ENCODE results near the gene EML3. TPM values are rescaled to one million over a fixed set of nuclear protein-coding genes. Genes with fewer than 3 reads are reported as not detected.

The EML3 gene
- total RNA-seq, 1 donor from 2014 or later: 32.1 TPM

DNA sequence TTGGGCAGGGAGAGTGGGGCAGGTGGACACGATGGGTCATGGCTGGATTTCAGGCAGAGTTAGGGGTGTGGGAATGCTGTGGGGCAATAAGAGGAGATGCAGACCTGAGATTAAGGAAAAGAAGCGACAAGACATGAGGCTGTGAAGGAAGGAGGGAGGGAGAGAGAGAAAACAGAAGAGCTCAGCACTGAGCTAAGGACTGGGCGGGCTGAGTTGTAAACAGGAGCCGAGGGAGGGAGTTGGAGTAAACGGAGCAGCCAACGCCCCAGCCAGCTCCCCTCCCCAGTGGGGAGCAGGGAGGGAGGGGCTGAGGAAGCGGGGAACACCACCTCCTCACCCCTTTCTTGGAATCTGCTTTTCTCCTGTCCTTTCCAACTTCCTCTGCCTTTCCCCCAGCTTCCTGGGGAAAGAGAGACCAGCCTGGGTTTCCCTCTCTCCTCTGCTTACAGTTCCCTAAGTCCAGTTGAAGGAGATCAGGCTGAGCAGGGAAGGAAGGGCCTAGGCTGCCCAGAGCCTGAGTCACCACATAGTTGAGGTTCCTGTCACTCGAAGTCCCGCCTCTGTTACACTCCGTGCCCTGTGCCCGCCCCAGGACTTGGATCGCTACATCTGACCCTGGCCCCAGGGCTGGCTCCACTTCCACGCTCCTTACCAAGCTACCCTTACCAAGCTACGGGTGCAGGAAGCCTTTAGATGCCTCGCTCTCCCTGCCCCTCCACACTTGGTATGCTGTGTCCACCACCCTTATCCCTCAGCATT, 59.3 kb downstream of the EML3 start:
- DNase-seq (ENCODE audit: low read depth, low spot score): peak; percentile 94

DNA sequence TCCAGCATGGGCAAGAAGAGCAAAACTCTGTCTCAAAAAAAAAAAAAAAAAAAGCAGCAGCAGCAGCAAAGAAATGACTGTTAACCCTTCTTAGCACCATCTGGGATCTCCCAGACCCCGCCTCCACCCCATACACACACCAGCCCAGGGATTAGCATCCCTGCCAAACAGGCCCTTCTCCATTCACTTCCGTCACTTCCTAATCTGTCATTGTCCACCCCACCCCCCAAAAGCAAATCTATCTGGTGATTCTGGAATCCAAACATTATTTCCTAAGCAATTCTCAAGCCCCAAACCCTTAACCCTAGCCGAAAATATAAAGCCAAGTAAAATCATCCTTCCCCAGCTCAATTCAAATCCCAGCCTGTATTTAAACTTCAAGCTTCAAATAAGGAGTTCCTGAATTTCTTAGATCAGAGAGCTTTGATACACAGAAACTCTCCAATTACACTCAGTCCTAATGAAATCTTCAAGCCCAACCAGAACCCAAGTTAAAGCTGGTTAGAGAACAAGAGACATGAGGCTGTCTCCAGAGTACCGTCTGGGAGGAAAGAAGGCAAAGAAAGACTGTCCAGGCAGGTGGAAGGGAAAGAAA, 60.0 kb downstream of the EML3 start:
- no peak for DNase-seq (ENCODE audit: low read depth, low spot score)

Other genes with a start within 250 kb of the EML3 start
- gene SCGB1A1, start 193.7 kb downstream of the EML3 start, total RNA-seq: not detected in 2 replicates
- 479 and 591 TPM in 2 replicates for gene AHNAK, start 66.0 kb downstream of the EML3 start, total RNA-seq
- gene EEF1G, start 38.9 kb downstream of the EML3 start, total RNA-seq: 1,341 and 1,809 TPM in 2 replicates
- gene TUT1, start 21.3 kb downstream of the EML3 start, total RNA-seq: 7.7 and 9.6 TPM in 2 replicates
- 262 and 269 TPM in 2 replicates for gene MTA2, start 10.9 kb downstream of the EML3 start, total RNA-seq
- gene ROM1, start 482 bp upstream of the EML3 start, total RNA-seq: 6.1 and 11.1 TPM in 2 replicates
- gene B3GAT3, start 9.2 kb upstream of the EML3 start, total RNA-seq: 17.0 and 19.3 TPM in 2 replicates
- gene GANAB, start 33.8 kb upstream of the EML3 start, total RNA-seq: 272 and 287 TPM in 2 replicates
- 25.5 and 26.2 TPM in 2 replicates for gene INTS5, start 40.5 kb upstream of the EML3 start, total RNA-seq
- 40.5 and 49.2 TPM in 2 replicates for gene C11orf98, start 52.4 kb upstream of the EML3 start, total RNA-seq
- 7.5 TPM in 2 replicates for gene CSKMT, start 52.5 kb upstream of the EML3 start, total RNA-seq
- 10.0 and 13.0 TPM in 2 replicates for gene UQCC3, start 58.9 kb upstream of the EML3 start, total RNA-seq
- gene LBHD1, start 59.5 kb upstream of the EML3 start, total RNA-seq: 2.3 and 3.3 TPM in 2 replicates
- gene UBXN1, start 66.3 kb upstream of the EML3 start, total RNA-seq: 153 and 182 TPM in 2 replicates
- gene LRRN4CL, start 76.8 kb upstream of the EML3 start, total RNA-seq: under 0.01 and 0.04 TPM in 2 replicates
- gene BSCL2, start 94.6 kb upstream of the EML3 start, total RNA-seq: 18.8 and 20.9 TPM in 2 replicates
- gene GNG3, start 94.9 kb upstream of the EML3 start, total RNA-seq: not detected in 2 replicates
- 11.6 and 14.2 TPM in 2 replicates for gene HNRNPUL2, start 114.7 kb upstream of the EML3 start, total RNA-seq
- 32.8 and 34.2 TPM in 2 replicates for gene TTC9C, start 115.7 kb upstream of the EML3 start, total RNA-seq
- gene ZBTB3, start 141.4 kb upstream of the EML3 start, total RNA-seq: 8.7 and 12.1 TPM in 2 replicates
- gene POLR2G, start 148.8 kb upstream of the EML3 start, total RNA-seq: 58.6 and 85.9 TPM in 2 replicates
- gene TAF6L, start 158.6 kb upstream of the EML3 start, total RNA-seq: 20.3 and 29.1 TPM in 2 replicates
- 25.2 and 30.3 TPM in 2 replicates for gene TMEM179B, start 174.6 kb upstream of the EML3 start, total RNA-seq
- gene TMEM223, start 179.2 kb upstream of the EML3 start, total RNA-seq: 12.5 and 14.1 TPM in 2 replicates
- gene NXF1, start 192.7 kb upstream of the EML3 start, total RNA-seq: 14.8 and 38.9 TPM in 2 replicates
- 35.9 and 39.6 TPM in 2 replicates for gene STX5, start 219.3 kb upstream of the EML3 start, total RNA-seq
- 0.26 TPM in 1 of 2 replicates, not detected in the other for gene TEX54, start 220.1 kb upstream of the EML3 start, total RNA-seq
- gene WDR74, start 226.8 kb upstream of the EML3 start, total RNA-seq: 71.1 and 71.2 TPM in 2 replicates

All from pulmonary artery endothelial cell (primary cell).